B cell (primary cell): ENCODE results near the gene MAP4K4.

Source experiments
- EZH2 ChIP-seq: IDR thresholded peaks from 2 replicates; pipeline ENCODE4 v1.6.1; 2012; ENCODE audit warnings: borderline replicate concordance, low read depth, mild to moderate bottlenecking, moderate library complexity, low read length; ENCODE audit not compliant: insufficient read depth, poor library complexity, severe bottlenecking
- TF ChIP-seq, protein P1 (sequence below): fragments of 200-600 bp; IDR thresholded peaks from one replicate; pipeline ENCODE4 v1.8.0; 2022; ENCODE audit warnings: antibody characterized with exemption, mild to moderate bottlenecking

DNA sequence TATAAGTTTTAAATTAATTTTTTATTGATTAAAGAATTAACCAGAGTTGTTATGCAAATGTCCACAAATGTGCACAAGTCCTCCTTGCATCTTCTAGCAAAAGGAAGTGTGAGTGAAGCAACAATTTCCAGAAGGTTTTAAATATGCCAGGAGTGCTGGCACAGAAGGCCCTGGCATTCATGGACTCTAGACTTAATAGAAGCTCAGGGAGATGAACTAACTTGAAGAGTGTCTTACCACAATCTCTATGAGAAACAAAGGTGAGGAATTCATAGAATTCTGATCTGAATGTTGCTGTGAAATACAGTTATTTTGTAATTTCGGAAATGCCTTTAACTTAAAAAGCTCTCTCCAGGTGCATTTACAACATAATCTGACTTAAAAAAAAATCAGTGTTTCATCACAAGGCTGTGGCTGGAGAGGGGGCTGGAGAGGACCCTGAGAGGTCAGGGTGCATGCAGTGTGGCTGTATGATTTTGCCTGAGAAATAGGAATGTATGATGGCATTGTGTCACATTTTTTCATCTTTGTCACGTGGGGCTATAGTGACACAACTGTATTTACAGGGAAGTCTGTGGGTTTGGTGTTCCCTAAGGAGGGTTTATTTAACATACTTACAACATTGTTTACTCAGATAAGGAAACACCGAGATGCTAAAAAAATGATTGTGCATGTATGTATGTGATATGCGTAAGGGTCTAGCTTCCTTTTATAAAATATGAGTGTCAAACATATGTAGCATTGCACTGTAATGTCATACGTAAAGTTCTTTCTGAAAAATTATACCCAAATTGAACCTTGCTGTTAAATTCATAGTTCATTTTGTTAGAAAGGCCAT, 66.2 kb downstream of the MAP4K4 start:
- TF ChIP-seq, protein P1, sequence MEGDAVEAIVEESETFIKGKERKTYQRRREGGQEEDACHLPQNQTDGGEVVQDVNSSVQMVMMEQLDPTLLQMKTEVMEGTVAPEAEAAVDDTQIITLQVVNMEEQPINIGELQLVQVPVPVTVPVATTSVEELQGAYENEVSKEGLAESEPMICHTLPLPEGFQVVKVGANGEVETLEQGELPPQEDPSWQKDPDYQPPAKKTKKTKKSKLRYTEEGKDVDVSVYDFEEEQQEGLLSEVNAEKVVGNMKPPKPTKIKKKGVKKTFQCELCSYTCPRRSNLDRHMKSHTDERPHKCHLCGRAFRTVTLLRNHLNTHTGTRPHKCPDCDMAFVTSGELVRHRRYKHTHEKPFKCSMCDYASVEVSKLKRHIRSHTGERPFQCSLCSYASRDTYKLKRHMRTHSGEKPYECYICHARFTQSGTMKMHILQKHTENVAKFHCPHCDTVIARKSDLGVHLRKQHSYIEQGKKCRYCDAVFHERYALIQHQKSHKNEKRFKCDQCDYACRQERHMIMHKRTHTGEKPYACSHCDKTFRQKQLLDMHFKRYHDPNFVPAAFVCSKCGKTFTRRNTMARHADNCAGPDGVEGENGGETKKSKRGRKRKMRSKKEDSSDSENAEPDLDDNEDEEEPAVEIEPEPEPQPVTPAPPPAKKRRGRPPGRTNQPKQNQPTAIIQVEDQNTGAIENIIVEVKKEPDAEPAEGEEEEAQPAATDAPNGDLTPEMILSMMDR: no peak
- TF ChIP-seq EZH2: no peak
